Common myeloid progenitor, CD34-positive (primary cell): Measurements from ENCODE around the gene ADCY6.

Experiments
- CTCF ChIA-PET: fragments of 350-600 bp; sonication (Branson Sonifier 250); formaldehyde crosslinking; loops from one replicate; lab custom pipeline; 2021; ENCODE audit warnings: antibody characterized with exemption; lab: Charles Lee
- POLR2A ChIA-PET: fragments of 350-600 bp; sonication (Branson Sonifier 250); formaldehyde crosslinking; loops from one replicate; lab custom pipeline; 2021; ENCODE audit warnings: antibody characterized with exemption; lab: Charles Lee
- DNase-seq, 3 donors: peaks; one replicate each; pipeline versions ENCODE4 v3.0.0 to v3.0.0-alpha.2; 2013
- H3K27ac ChIP-seq, 2 experiments: 1 replicate in 1 of 2; 2 replicates in 1 of 2; pipeline ENCODE4 v1.7.0; 2013; ENCODE audit warnings: inconsistent platforms in 2 of 2, low read length in 2 of 2, mild to moderate bottlenecking in 2 of 2, low read depth in 1 of 2, moderate library complexity in 1 of 2; ENCODE audit not compliant: severe bottlenecking in 2 of 2, insufficient read depth in 1 of 2, poor library complexity in 1 of 2
- H3K27me3 ChIP-seq, 5 experiments: replicated peaks in 2 of 5; 1 replicate in 3 of 5; 2 replicates in 2 of 5; pipeline versions ENCODE4 v1.6.1 to v1.7.0; 2013; ENCODE audit warnings: low read length in 4 of 5, mild to moderate bottlenecking in 2 of 5, moderate library complexity in 2 of 5, inconsistent platforms in 1 of 5; ENCODE audit not compliant: insufficient read depth in 5 of 5, control insufficient read depth in 4 of 5
- H3K36me3 ChIP-seq, 4 experiments: 1 replicate in 2 of 4; 2 replicates in 2 of 4; pipeline versions ENCODE4 v1.6.1 to v1.7.0; 2013; ENCODE audit warnings: low read length in 3 of 4, control low read depth in 1 of 4, mild to moderate bottlenecking in 1 of 4; ENCODE audit not compliant: control insufficient read depth in 4 of 4, insufficient read depth in 4 of 4
- H3K4me1 ChIP-seq, 4 experiments: 1 replicate in 3 of 4; 2 replicates in 1 of 4; pipeline versions ENCODE4 v1.6.1 to v1.7.1; 2013; ENCODE audit warnings: low read length in 3 of 4, mild to moderate bottlenecking in 3 of 4, control low read depth in 1 of 4, inconsistent platforms in 1 of 4, moderate library complexity in 1 of 4; ENCODE audit not compliant: control insufficient read depth in 4 of 4, insufficient read depth in 4 of 4; ENCODE audit errors: control extremely low read depth in 1 of 4
- H3K4me3 ChIP-seq, 7 experiments: 1 replicate in 4 of 7; 2 replicates in 3 of 7; pipeline versions ENCODE4 v1.5.1 to v1.7.0; 2013; ENCODE audit warnings: mild to moderate bottlenecking in 7 of 7, low read length in 6 of 7, moderate library complexity in 6 of 7, inconsistent platforms in 2 of 7, low read depth in 2 of 7, control low read depth in 1 of 7; ENCODE audit not compliant: insufficient read depth in 4 of 7, control insufficient read depth in 1 of 7; ENCODE audit errors: extremely low read depth in 1 of 7
- H3K9me3 ChIP-seq, 5 experiments: 1 replicate in 4 of 5; 2 replicates in 1 of 5; pipeline versions ENCODE4 v1.6.1 to v1.7.1; 2013; ENCODE audit warnings: low read length in 4 of 5, mild to moderate bottlenecking in 2 of 5, inconsistent platforms in 1 of 5, low read depth in 1 of 5, moderate library complexity in 1 of 5; ENCODE audit not compliant: control insufficient read depth in 4 of 5, insufficient read depth in 2 of 5; ENCODE audit errors: control extremely low read depth in 1 of 5
- WGBS: methylation state at CpG from one replicate; pipeline ENCODE4 v1.1.5; 2013; ENCODE audit not compliant: insufficient coverage; 5-methylcytosine and 5-hydroxymethylcytosine counted together

ADCY6 gene

DNA sequence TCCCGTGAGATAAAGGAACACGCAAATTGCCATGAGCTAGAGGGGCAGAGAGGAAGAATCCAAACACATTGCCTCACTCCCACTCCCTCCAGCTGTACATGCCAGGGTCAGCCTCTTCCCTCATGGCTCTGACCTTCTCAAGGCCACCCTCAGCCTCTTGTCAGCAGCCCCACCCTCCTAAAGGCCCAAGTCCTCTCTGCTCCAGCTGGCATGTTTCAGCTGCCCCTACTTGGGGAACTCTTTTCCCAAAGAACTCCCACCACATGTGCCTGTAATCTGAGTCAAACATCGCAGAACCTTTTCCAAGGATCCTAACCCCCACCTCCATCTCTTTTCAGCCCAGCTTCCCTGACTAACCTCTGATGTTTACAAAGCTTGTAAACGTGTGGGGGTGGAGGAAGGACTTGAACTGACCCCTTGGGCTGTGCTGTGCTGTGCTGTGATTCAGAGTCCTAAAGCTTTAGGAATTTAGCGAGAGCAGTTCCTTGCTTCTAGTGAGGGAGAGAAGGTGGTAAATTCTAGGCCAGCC, 22.1 kb upstream of the ADCY6 start:
- Histone ChIP-seq H3K4me1 (peaks cover 0 to 33% (median 18%) of the 10 kb centered on the region in 4 experiments), H3K36me3 (no peaks in the 10 kb centered on the region), H3K9me3 (no peaks in the 10 kb centered on the region), H3K27ac (no peak overlapping the region), H3K4me3 (no peak overlapping the region), H3K27me3 (no peaks in the 10 kb centered on the region)
- CTCF ChIA-PET, result interaction anchor here (1.2 to 3.7 kb wide), 3 partner anchors 16 to 58 kb away, joined by 3 to 40 read pairs (median 4); no protein-coding TSS in a partner anchor
- no peak for DNase-seq
- POLR2A ChIA-PET, result no interaction called here
- WGBS, result 100% methylated on average over 1 of the region's 5 CpGs

DNA sequence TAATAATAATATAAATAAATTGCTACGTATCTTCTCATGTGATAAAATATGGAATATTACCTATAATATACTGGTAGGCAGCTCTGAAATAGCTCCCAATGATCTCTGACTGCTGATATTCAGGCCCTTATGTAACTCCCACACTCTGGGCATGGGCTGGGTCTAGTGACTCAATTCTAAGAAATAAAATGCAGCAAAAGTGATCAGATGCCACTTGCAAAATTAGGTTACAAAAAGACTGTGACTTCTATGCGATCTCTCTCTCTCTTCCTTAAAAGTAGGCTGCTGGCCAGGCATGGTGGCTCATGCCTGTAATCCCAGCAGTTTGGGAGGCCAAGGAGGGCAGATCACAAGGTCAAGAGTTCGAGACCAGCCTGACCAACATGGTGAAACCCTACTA, 19.1 kb upstream of the ADCY6 start:
- Histone ChIP-seq H3K36me3 (no peaks in the 10 kb centered on the region), H3K4me3 (no peak overlapping the region), H3K27me3 (no peaks in the 10 kb centered on the region), H3K27ac (no peak overlapping the region), H3K9me3 (no peaks in the 10 kb centered on the region), H3K4me1 (peaks cover 0 to 12% (median 8%) of the 10 kb centered on the region in 4 experiments)
- 86% methylated on average over 1 of the region's 3 CpGs for WGBS
- ChIA-PET CTCF (interaction anchor here (0.9 to 3.1 kb wide), 2 partner anchors 13 to 16 kb away, joined by 3 to 13 read pairs; no protein-coding TSS in a partner anchor), POLR2A (no interaction called here)
- DNase-seq, result no peak

DNA sequence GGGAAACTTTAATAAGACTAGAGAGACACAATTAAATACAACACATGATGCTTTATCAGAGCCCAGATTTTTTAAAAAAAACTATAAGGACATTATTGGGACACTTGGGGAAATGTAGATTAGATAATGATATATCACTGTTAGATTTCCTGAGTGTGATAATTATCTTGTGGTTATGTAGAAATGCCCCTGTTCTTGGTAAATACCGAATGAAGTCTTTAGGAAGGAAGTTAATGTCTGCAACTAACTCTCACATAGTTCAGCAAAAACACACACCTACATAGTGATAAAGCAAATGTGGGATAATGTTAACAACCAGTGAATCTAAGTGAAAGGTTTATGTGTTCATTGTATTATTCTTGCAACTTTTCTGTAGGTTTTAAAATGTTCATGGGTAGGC, 14.8 kb upstream of the ADCY6 start:
- WGBS, result no CpG with 5 or more reads among the region's 1 CpG
- peaks cover 0 to 15% (median 8%) of the 10 kb centered on the region in 4 experiments for H3K4me1 ChIP-seq
- ChIA-PET CTCF (interaction anchor here (1.4 to 1.9 kb wide), 4 partner anchors 8 to 48 kb away, joined by 4 to 7 read pairs (median 6); partner anchors contain the start of gene DDX23), POLR2A (no interaction called here)
- H3K27ac ChIP-seq, result no peak overlapping the region
- H3K36me3 ChIP-seq, result no peaks in the 10 kb centered on the region
- H3K27me3 ChIP-seq, result peaks cover 0 to 5% (median 0%) of the 10 kb centered on the region in 5 experiments
- no peak overlapping the region for H3K4me3 ChIP-seq
- peak in 1 of 3 donors; percentile 20 for DNase-seq
- H3K9me3 ChIP-seq, result no peaks in the 10 kb centered on the region

DNA sequence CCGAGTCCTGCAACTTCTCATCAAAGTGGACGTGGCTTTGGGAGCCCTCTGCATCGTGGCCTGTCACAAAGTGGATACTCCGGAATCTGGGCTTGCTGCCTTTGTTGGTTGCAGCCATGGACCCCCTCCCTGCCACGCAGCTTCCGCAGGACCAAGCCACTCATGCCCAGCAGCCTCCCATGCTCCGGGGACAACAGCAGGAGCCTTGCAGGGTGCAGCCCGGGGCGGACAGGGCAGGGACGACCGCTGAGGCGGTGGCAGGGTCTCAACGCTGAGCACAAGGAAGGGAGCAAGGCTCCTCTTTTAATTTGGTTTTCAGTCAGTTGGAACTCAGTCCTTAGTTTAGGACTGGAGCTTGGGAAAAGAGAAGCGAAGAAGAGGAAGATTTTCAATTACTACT, 12.1 kb upstream of the ADCY6 start:
- CTCF ChIA-PET, result interaction anchor here (0.6 to 2.5 kb wide), 3 partner anchors 14 to 451 kb away, joined by 3 to 10 read pairs (median 8); no protein-coding TSS in a partner anchor
- H3K4me1 ChIP-seq, result peaks cover 0 to 7% (median 4%) of the 10 kb centered on the region in 4 experiments
- no peaks in the 10 kb centered on the region for H3K36me3 ChIP-seq
- H3K27me3 ChIP-seq, result peaks cover 0 to 5% (median 0%) of the 10 kb centered on the region in 5 experiments
- H3K4me3 ChIP-seq, result no peak overlapping the region
- no peaks in the 10 kb centered on the region for H3K9me3 ChIP-seq
- H3K27ac ChIP-seq, result no peak overlapping the region
- WGBS, result 95% methylated on average over 14 of the region's 14 CpGs
- POLR2A ChIA-PET, result no interaction called here
- DNase-seq, result no peak

DNA sequence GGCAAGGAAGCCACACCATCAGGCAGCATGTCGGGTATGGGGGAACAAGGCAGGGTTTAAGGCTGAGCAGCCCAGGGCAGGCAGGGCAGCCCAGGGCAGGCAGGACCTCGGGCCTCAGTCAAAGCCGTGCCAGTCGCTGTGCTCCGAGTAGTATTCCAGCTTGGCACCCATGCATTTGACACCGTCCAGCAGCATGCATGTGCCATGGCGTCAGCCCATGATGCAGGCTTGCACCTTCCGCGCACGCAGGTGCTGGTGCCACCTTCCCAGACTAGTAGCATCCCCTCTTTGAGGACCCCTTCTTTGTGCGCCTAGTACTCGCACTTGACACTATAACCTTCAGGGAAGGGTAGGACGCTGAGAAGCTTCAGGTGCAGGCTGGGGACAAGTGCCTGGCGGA, 11.6 kb upstream of the ADCY6 start:
- no peak overlapping the region for H3K4me3 ChIP-seq
- peaks cover 0 to 5% (median 0%) of the 10 kb centered on the region in 5 experiments for H3K27me3 ChIP-seq
- CTCF ChIA-PET, result interaction anchor here (1.3 to 2.5 kb wide), 3 partner anchors 15 to 47 kb away, joined by 3 to 10 read pairs (median 8); no protein-coding TSS in a partner anchor
- no peaks in the 10 kb centered on the region for H3K9me3 ChIP-seq
- H3K36me3 ChIP-seq, result no peaks in the 10 kb centered on the region
- no peak overlapping the region for H3K27ac ChIP-seq
- no peak for DNase-seq
- H3K4me1 ChIP-seq, result peaks cover 0 to 7% (median 5%) of the 10 kb centered on the region in 4 experiments
- POLR2A ChIA-PET, result no interaction called here
- 98% methylated on average over 13 of the region's 14 CpGs for WGBS

DNA sequence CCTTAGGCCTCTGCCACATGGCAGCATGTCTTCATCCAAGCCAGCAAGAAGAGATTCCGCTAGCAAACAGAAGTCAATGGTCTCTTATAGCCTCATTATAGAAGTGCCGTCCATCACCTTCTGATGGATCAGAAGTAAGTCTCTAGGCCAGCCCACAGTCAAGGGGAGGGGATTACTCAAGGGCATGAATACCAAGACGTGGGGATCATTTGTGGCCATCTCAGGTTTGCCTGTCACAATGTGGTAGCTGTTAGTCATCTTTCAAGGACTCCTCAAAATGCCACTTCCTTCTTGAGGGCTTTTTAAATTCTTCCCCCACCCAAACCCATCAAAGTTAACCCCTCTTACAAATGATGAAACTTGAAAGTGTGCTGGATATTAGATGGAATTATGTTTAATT, 8.1 kb upstream of the ADCY6 start:
- Histone ChIP-seq H3K9me3 (no peaks in the 10 kb centered on the region), H3K4me1 (peaks cover 0 to 4% (median 1%) of the 10 kb centered on the region in 4 experiments), H3K27me3 (peaks cover 0 to 5% (median 0%) of the 10 kb centered on the region in 5 experiments), H3K27ac (no peak overlapping the region), H3K4me3 (no peak overlapping the region), H3K36me3 (no peaks in the 10 kb centered on the region)
- DNase-seq, result peak in 2 of 3 donors; percentile 67 to 71
- WGBS, result 81% methylated on average over 2 of the region's 3 CpGs
- ChIA-PET CTCF (interaction anchor here (0.6 to 12.6 kb wide), 13 partner anchors 8 to 51 kb away, joined by 3 to 218 read pairs (median 9); no protein-coding TSS in a partner anchor), POLR2A (no interaction called here)
